Keratinocyte (primary cell): Measurements from ENCODE around the gene CDK5RAP3.
"Not testable (repeated sequence)": the region's sequence is repeated elsewhere in the genome, so short reads cannot be mapped to it uniquely, and the experiment has no call there.

Experiments used
- CTCF ChIP-seq, 3 experiments: IDR thresholded peaks in 1 of 3; conservative IDR thresholded peaks in 1 of 3; optimal IDR thresholded peaks in 1 of 3; 2 replicates in 2 of 3; 3 replicates in 1 of 3; pipeline versions ENCODE3 to v1.5.1; 2011; ENCODE audit warnings: low read length in 3 of 3, mild to moderate bottlenecking in 3 of 3, moderate library complexity in 2 of 3, control low read depth in 1 of 3, inconsistent platforms in 1 of 3; ENCODE audit not compliant: insufficient read depth in 2 of 3; ENCODE audit errors: extremely low read depth in 1 of 3
- EZH2 ChIP-seq: IDR thresholded peaks from one replicate; pipeline ENCODE4 v1.6.1; 2012; ENCODE audit warnings: inconsistent platforms, mild to moderate bottlenecking, low read length, moderate library complexity

GRCh38 chr17:48001657-48002056 is 30.7 kb downstream of the CDK5RAP3 start:
- TF ChIP-seq CTCF (optimal IDR thresholded peaks at IDR 0.05 in 1 of 3, IDR thresholded peaks at IDR 0.05 in 1 of 3, conservative IDR thresholded peaks at IDR 0.05 in 1 of 3; ENCODE audit: extremely low read depth in 1 of 3, insufficient read depth in 2 of 3, low read length in 3 of 3); EZH2: not testable (repeated sequence)
